Ishikawa (cell line): Measurements from ENCODE around the gene PTK6.

Experiments used
- CEBPB ChIP-seq: IDR thresholded peaks from 2 replicates; pipeline ENCODE4 v1.6.1; 2012
- CREB1 ChIP-seq: IDR thresholded peaks from 2 replicates; pipeline ENCODE4 v1.6.1; 2012; ENCODE audit warnings: low read depth
- EGR1 ChIP-seq: IDR thresholded peaks from 2 replicates; pipeline ENCODE4 v1.6.1; 2012
- EP300 ChIP-seq: IDR thresholded peaks from 2 replicates; pipeline ENCODE4 v1.6.1; 2012; ENCODE audit warnings: borderline replicate concordance
- FOXM1 ChIP-seq: IDR thresholded peaks from 2 replicates; pipeline ENCODE4 v1.6.1; 2012; ENCODE audit warnings: low read depth, borderline replicate concordance
- NFIC ChIP-seq: IDR thresholded peaks from 2 replicates; pipeline ENCODE4 v1.6.1; 2012
- RAD21 ChIP-seq: IDR thresholded peaks from 2 replicates; pipeline ENCODE4 v1.6.1; 2012; ENCODE audit warnings: low read depth
- TAF1 ChIP-seq: IDR thresholded peaks from 2 replicates; pipeline ENCODE4 v1.6.1; 2012; ENCODE audit warnings: low read depth, mild to moderate bottlenecking
- TCF12 ChIP-seq: IDR thresholded peaks from 2 replicates; pipeline ENCODE4 v1.6.1; 2012; ENCODE audit warnings: low read depth
- TEAD4 ChIP-seq: IDR thresholded peaks from 2 replicates; pipeline ENCODE4 v1.6.1; 2012
- YY1 ChIP-seq: IDR thresholded peaks from 2 replicates; pipeline ENCODE4 v1.6.1; 2012; ENCODE audit warnings: low read depth
- ZBTB7A ChIP-seq: IDR thresholded peaks from 2 replicates; pipeline ENCODE4 v1.6.1; 2012; ENCODE audit warnings: low read depth
- TF ChIP-seq, protein P1 (sequence below): IDR thresholded peaks from 2 replicates; pipeline ENCODE4 v1.6.1; 2012
- TF ChIP-seq, protein P2 (sequence below): IDR thresholded peaks from 2 replicates; pipeline ENCODE4 v1.6.1; 2012; ENCODE audit warnings: low read depth, mild to moderate bottlenecking
- TF ChIP-seq, protein P3 (sequence below): IDR thresholded peaks from 2 replicates; pipeline ENCODE4 v1.6.1; 2012

The PTK6 gene

DNA sequence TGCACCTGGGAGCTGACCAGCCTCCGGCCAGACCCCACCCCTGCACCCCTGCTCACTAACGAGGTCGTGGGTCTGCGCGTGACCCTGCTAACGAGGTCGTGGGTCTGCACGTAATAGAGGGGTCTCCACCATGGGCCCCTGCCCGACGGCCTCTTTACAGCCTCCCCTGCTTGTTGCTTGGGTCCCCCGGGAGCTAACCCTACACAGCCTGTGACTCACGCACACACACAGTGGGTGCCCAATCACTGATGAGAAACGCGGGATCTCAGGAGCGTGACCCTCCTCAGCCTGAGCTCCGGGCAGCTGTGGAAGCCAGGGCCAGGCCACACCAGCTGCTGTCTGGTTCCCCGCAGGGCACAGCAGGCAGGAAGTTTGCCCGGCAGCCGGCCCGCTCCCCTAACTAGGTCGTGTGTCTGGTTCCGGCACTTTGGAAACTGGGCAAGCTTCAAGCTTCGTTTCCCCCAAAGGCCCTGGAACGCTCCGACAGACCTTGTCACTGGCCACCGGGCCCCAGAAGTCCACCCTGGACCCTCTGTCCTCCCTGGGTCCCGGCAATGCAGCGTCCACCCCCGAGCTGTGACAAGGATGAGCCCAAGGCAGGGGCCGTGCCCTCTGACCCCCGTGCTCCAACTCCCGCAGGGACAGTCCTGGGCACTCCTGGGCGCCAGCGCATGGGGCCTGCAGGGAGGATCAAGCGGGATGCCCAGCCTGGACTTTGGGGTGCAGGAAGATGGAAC, 767 bp downstream of the PTK6 start:
- TF ChIP-seq FOXM1, result peak; percentile 48; the same call in 1 of the 2 replicates
- peak; percentile 92 for TF ChIP-seq TCF12
- TF ChIP-seq, protein P1, sequence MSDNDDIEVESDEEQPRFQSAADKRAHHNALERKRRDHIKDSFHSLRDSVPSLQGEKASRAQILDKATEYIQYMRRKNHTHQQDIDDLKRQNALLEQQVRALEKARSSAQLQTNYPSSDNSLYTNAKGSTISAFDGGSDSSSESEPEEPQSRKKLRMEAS, result peak; percentile 19
- peak; percentile 89 for TF ChIP-seq ZBTB7A
- no peak for TF ChIP-seq TAF1
- TF ChIP-seq, protein P2, sequence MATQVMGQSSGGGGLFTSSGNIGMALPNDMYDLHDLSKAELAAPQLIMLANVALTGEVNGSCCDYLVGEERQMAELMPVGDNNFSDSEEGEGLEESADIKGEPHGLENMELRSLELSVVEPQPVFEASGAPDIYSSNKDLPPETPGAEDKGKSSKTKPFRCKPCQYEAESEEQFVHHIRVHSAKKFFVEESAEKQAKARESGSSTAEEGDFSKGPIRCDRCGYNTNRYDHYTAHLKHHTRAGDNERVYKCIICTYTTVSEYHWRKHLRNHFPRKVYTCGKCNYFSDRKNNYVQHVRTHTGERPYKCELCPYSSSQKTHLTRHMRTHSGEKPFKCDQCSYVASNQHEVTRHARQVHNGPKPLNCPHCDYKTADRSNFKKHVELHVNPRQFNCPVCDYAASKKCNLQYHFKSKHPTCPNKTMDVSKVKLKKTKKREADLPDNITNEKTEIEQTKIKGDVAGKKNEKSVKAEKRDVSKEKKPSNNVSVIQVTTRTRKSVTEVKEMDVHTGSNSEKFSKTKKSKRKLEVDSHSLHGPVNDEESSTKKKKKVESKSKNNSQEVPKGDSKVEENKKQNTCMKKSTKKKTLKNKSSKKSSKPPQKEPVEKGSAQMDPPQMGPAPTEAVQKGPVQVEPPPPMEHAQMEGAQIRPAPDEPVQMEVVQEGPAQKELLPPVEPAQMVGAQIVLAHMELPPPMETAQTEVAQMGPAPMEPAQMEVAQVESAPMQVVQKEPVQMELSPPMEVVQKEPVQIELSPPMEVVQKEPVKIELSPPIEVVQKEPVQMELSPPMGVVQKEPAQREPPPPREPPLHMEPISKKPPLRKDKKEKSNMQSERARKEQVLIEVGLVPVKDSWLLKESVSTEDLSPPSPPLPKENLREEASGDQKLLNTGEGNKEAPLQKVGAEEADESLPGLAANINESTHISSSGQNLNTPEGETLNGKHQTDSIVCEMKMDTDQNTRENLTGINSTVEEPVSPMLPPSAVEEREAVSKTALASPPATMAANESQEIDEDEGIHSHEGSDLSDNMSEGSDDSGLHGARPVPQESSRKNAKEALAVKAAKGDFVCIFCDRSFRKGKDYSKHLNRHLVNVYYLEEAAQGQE, result no peak
- TF ChIP-seq CEBPB, result no peak
- no peak for TF ChIP-seq CREB1
- no peak for TF ChIP-seq YY1
- no peak; the same call in 1 of the 2 replicates for TF ChIP-seq RAD21
- TF ChIP-seq, protein P3, sequence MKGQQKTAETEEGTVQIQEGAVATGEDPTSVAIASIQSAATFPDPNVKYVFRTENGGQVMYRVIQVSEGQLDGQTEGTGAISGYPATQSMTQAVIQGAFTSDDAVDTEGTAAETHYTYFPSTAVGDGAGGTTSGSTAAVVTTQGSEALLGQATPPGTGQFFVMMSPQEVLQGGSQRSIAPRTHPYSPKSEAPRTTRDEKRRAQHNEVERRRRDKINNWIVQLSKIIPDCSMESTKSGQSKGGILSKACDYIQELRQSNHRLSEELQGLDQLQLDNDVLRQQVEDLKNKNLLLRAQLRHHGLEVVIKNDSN, result peak; percentile 20; the same call in 1 of the 2 replicates
- no peak for TF ChIP-seq TEAD4
- TF ChIP-seq EP300, result peak; percentile 79
- TF ChIP-seq NFIC, result peak; percentile 59
- TF ChIP-seq EGR1, result no peak

DNA sequence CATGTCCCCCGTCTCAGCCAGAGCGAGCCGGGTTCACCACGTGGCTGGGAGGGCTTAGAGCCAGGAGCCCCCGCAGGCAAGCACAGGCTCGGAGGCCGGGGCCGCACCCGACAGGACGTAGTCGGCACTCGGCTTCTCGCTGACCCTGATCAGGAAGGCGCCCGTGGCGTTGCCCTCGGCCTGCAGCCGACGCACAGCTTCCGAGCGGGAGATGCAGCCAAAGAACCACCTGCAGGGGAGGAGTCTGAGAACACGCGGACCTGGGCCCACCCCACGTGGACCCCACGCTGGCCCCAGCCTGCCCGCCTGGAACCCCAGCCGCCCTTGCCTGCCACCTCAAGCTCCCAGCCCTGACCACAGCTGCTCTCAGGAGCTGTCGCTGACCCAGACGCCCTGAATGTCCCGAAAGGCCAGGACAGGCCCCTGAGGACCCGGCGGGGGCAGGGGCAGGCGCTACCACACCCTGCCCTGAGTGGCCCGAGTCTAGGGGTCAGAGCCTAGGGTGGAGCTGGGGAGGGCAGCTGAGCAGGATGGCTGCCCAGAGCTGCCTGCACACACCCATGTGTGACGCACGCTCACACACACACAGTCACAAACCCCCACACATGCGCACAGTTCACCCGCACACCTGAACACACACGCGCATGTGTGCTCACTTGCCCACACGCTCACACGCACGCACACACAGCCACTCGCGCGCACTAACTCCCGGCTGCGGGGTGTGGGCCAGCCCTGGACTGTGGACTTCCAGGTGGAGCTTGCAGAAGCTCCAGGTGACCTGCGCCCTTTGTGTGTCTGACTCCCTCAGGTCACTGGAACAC, 2.1 kb downstream of the PTK6 start:
- TF ChIP-seq ZBTB7A, result no peak
- TF ChIP-seq NFIC, result no peak
- no peak for TF ChIP-seq CREB1
- TF ChIP-seq EP300, result no peak
- no peak for TF ChIP-seq YY1
- TF ChIP-seq FOXM1, result no peak
- TF ChIP-seq, protein P3, result no peak
- no peak for TF ChIP-seq CEBPB
- no peak for TF ChIP-seq TCF12
- TF ChIP-seq, protein P1, result no peak
- TF ChIP-seq, protein P2, result no peak
- TF ChIP-seq RAD21, result no peak
- TF ChIP-seq EGR1, result no peak
- TF ChIP-seq TAF1, result no peak
- no peak for TF ChIP-seq TEAD4

DNA sequence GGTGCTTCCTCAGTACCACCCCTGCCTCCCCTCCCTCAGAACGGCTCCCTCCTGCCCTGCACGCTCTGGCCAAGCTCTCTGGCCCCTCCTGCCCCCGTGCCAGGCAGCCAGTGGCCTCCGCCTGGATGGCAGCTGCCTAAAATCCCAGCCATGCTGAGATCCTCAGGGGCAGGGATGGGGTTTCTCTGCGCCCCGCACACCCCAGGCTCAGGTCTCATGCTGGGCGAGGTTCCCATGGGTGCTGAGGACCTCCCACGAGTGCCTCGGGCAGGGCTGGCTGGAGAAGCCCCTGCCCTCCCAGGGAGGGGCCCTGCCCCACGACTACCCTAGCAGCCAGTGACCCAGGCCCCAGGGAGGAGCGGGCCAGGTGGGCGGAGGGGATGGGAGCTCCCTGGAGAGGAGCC, 2.7 kb downstream of the PTK6 start:
- TF ChIP-seq EP300 (no peak), RAD21 (no peak), FOXM1 (no peak), ZBTB7A (no peak), CEBPB (no peak), EGR1 (no peak), NFIC (no peak), CREB1 (no peak), TEAD4 (no peak), TCF12 (no peak), TAF1 (no peak), YY1 (no peak)
- TF ChIP-seq, protein P1, result no peak
- TF ChIP-seq, protein P2, result no peak
- TF ChIP-seq, protein P3, result no peak
